ENCODE data around the gene ZFAND3.

The ZFAND3 gene

GRCh38 chr6:37845930-37846329, 26.4 kb downstream of the ZFAND3 start:
- H3K4me2 ChIP-seq (ENCODE audit: insufficient read depth, low read length), result no peak overlapping the region
- TF ChIP-seq, protein P1, sequence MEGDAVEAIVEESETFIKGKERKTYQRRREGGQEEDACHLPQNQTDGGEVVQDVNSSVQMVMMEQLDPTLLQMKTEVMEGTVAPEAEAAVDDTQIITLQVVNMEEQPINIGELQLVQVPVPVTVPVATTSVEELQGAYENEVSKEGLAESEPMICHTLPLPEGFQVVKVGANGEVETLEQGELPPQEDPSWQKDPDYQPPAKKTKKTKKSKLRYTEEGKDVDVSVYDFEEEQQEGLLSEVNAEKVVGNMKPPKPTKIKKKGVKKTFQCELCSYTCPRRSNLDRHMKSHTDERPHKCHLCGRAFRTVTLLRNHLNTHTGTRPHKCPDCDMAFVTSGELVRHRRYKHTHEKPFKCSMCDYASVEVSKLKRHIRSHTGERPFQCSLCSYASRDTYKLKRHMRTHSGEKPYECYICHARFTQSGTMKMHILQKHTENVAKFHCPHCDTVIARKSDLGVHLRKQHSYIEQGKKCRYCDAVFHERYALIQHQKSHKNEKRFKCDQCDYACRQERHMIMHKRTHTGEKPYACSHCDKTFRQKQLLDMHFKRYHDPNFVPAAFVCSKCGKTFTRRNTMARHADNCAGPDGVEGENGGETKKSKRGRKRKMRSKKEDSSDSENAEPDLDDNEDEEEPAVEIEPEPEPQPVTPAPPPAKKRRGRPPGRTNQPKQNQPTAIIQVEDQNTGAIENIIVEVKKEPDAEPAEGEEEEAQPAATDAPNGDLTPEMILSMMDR (IDR thresholded peaks at IDR 0.05; ENCODE audit: borderline replicate concordance, extremely low read depth, low read length, poor library complexity, severe bottlenecking), result no peak
- no peak for TF ChIP-seq EZH2 (IDR thresholded peaks at IDR 0.05; ENCODE audit: borderline replicate concordance, low read depth, low read length, severe bottlenecking)
- peaks cover 93% of the 10 kb centered on the region for H3K79me2 ChIP-seq (ENCODE audit: insufficient read depth, low read length)
- H3K36me3 ChIP-seq (ENCODE audit: insufficient read depth, low read length), result no peaks in the 10 kb centered on the region
- H2AFZ ChIP-seq (ENCODE audit: low read depth, low read length), result no peak overlapping the region
- H3K27ac ChIP-seq (ENCODE audit: low read length), result no peak overlapping the region
- ATAC-seq (ENCODE audit: insufficient read depth, low read depth), result no peak
- H3K4me1 ChIP-seq (ENCODE audit: insufficient read depth, low read length), result peaks cover 23% of the 10 kb centered on the region
- no peaks in the 10 kb centered on the region for H3K27me3 ChIP-seq (ENCODE audit: insufficient read depth, low read length, poor library complexity)
- H4K20me1 ChIP-seq (ENCODE audit: insufficient read depth, low read length), result peaks cover 67% of the 10 kb centered on the region
- H3K9ac ChIP-seq (ENCODE audit: low read depth, low read length), result no peak overlapping the region
- H3K4me3 ChIP-seq (ENCODE audit: low read depth in 1 of 2, low read length in 2 of 2), result no peak overlapping the region
- no peak for DNase-seq
- no peaks in the 10 kb centered on the region for H3K9me3 ChIP-seq (ENCODE audit: insufficient read depth, low read length, severe bottlenecking)

- H3K4me1 ChIP-seq (ENCODE audit: insufficient read depth, low read length), result peaks cover 17% of the 10 kb centered on the region
- DNase-seq (no peak), ATAC-seq (ENCODE audit: insufficient read depth, low read depth) (no peak)
- no peaks in the 10 kb centered on the region for H3K36me3 ChIP-seq (ENCODE audit: insufficient read depth, low read length)
- H3K4me3 ChIP-seq (ENCODE audit: low read depth in 1 of 2, low read length in 2 of 2), result no peak overlapping the region
- peaks cover 93% of the 10 kb centered on the region for H3K79me2 ChIP-seq (ENCODE audit: insufficient read depth, low read length)
- no peak overlapping the region for H3K9ac ChIP-seq (ENCODE audit: low read depth, low read length)
- no peak overlapping the region for H2AFZ ChIP-seq (ENCODE audit: low read depth, low read length)
- no peaks in the 10 kb centered on the region for H3K27me3 ChIP-seq (ENCODE audit: insufficient read depth, low read length, poor library complexity)
- H4K20me1 ChIP-seq (ENCODE audit: insufficient read depth, low read length), result peaks cover 69% of the 10 kb centered on the region
- no peak overlapping the region for H3K4me2 ChIP-seq (ENCODE audit: insufficient read depth, low read length)
- H3K27ac ChIP-seq (ENCODE audit: low read length), result no peak overlapping the region
- no peaks in the 10 kb centered on the region for H3K9me3 ChIP-seq (ENCODE audit: insufficient read depth, low read length, severe bottlenecking)
- TF ChIP-seq EZH2 (IDR thresholded peaks at IDR 0.05; ENCODE audit: borderline replicate concordance, low read depth, low read length, severe bottlenecking), result no peak
- TF ChIP-seq, protein P1 (IDR thresholded peaks at IDR 0.05; ENCODE audit: borderline replicate concordance, extremely low read depth, low read length, poor library complexity, severe bottlenecking), result no peak
These were observed 28.2 kb downstream of the ZFAND3 start for GRCh38 chr6:37847704-37848103.

DNA sequence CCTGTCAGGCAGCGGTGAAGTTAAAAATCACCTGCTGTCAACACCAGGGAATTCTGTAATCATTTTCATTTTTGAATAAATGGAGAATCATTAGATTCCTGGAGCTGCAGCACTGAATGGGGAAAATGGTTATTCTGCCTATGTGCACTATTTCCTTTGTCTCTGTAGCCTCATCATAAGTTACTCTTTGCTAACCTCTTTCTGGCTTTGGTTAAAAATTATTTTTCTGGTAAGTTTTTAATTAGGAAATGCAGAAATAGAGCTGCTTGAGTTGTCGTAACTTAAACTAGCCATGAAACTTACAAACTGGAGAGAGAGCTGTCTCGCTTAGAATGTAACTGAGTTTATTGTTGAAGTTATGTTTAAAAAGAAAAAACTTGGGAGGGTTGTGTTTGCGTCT, 28.8 kb downstream of the ZFAND3 start:
- no peak overlapping the region for H3K4me3 ChIP-seq (ENCODE audit: low read depth in 1 of 2, low read length in 2 of 2)
- H3K9ac ChIP-seq (ENCODE audit: low read depth, low read length), result no peak overlapping the region
- no peaks in the 10 kb centered on the region for H3K27me3 ChIP-seq (ENCODE audit: insufficient read depth, low read length, poor library complexity)
- TF ChIP-seq EZH2 (IDR thresholded peaks at IDR 0.05; ENCODE audit: borderline replicate concordance, low read depth, low read length, severe bottlenecking), result no peak
- TF ChIP-seq, protein P1 (IDR thresholded peaks at IDR 0.05; ENCODE audit: borderline replicate concordance, extremely low read depth, low read length, poor library complexity, severe bottlenecking), result no peak
- H3K9me3 ChIP-seq (ENCODE audit: insufficient read depth, low read length, severe bottlenecking), result no peaks in the 10 kb centered on the region
- no peaks in the 10 kb centered on the region for H3K36me3 ChIP-seq (ENCODE audit: insufficient read depth, low read length)
- DNase-seq (no peak), ATAC-seq (ENCODE audit: insufficient read depth, low read depth) (no peak)
- peaks cover 65% of the 10 kb centered on the region for H4K20me1 ChIP-seq (ENCODE audit: insufficient read depth, low read length)
- H3K4me2 ChIP-seq (ENCODE audit: insufficient read depth, low read length), result no peak overlapping the region
- H3K79me2 ChIP-seq (ENCODE audit: insufficient read depth, low read length), result peaks cover 94% of the 10 kb centered on the region
- no peak overlapping the region for H2AFZ ChIP-seq (ENCODE audit: low read depth, low read length)
- no peak overlapping the region for H3K27ac ChIP-seq (ENCODE audit: low read length)
- H3K4me1 ChIP-seq (ENCODE audit: insufficient read depth, low read length), result peaks cover 11% of the 10 kb centered on the region

DNA sequence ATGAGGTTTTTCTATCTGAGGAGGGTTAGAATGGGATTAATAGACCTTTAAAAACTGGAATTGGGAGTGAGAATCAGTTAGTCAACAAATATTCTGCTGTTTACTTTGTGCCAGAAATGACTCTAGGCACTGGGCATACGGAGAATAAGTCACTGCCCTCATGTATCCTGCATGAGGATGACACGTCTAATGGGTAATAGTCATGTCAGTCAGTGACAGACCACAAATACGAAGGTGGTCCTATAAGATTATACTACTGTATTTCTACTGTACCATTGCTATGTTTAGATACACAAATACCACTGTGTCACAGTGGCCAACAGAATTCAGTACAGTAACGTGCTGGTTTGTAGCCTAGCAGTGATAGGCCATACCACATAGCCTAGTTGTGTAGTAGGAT, 30.7 kb downstream of the ZFAND3 start:
- Histone ChIP-seq H4K20me1 (ENCODE audit: insufficient read depth, low read length) (peaks cover 56% of the 10 kb centered on the region), H3K27me3 (ENCODE audit: insufficient read depth, low read length, poor library complexity) (no peaks in the 10 kb centered on the region), H3K4me1 (ENCODE audit: insufficient read depth, low read length) (no peaks in the 10 kb centered on the region), H3K9ac (ENCODE audit: low read depth, low read length) (no peak overlapping the region), H3K36me3 (ENCODE audit: insufficient read depth, low read length) (no peaks in the 10 kb centered on the region), H3K4me2 (ENCODE audit: insufficient read depth, low read length) (no peak overlapping the region), H3K4me3 (ENCODE audit: low read depth in 1 of 2, low read length in 2 of 2) (no peak overlapping the region), H3K79me2 (ENCODE audit: insufficient read depth, low read length) (peaks cover 90% of the 10 kb centered on the region), H3K27ac (ENCODE audit: low read length) (no peak overlapping the region), H2AFZ (ENCODE audit: low read depth, low read length) (no peak overlapping the region), H3K9me3 (ENCODE audit: insufficient read depth, low read length, severe bottlenecking) (no peaks in the 10 kb centered on the region)
- DNase-seq (no peak), ATAC-seq (ENCODE audit: insufficient read depth, low read depth) (no peak)
- TF ChIP-seq, protein P1 (IDR thresholded peaks at IDR 0.05; ENCODE audit: borderline replicate concordance, extremely low read depth, low read length, poor library complexity, severe bottlenecking), result no peak
- TF ChIP-seq EZH2 (IDR thresholded peaks at IDR 0.05; ENCODE audit: borderline replicate concordance, low read depth, low read length, severe bottlenecking), result no peak
